Ureter (tissue), 1 donor: ENCODE results near the gene LUC7L. TPM values are rescaled to one million over a fixed set of nuclear protein-coding genes. Genes with fewer than 3 reads are reported as not detected.

Source experiments
- DNase-seq: peaks from one replicate; pipeline ENCODE4 v3.0.0-alpha.2; 2020; ENCODE audit warnings: low spot score
- total RNA-seq: library from RNA; stranded (reverse); gene quantifications from one replicate; pipeline ENCODE4 v1.2.4, GENCODE V29; 2023
- donor health status: DM: yes; HTN: yes; CAD: no.

The LUC7L gene
- total RNA-seq, 1 donor from 2014 or later = 85.3 TPM

- no peak for DNase-seq
These were observed 86.8 kb downstream of the LUC7L start for GRCh38 chr16:142405-142967.

GRCh38 chr16:140175-140857 lies 88.9 kb downstream of the LUC7L start:
- DNase-seq = no peak

Other genes with a start within 250 kb of the LUC7L start
- 14.9 TPM for gene POLR3K, start 175.8 kb downstream of the LUC7L start, total RNA-seq
- gene SNRNP25, start 175.6 kb downstream of the LUC7L start, total RNA-seq = 16.8 TPM
- 49.0 TPM for gene RHBDF1, start 156.8 kb downstream of the LUC7L start, total RNA-seq
- 38.2 TPM for gene MPG, start 151.2 kb downstream of the LUC7L start, total RNA-seq
- gene NPRL3, start 90.8 kb downstream of the LUC7L start, total RNA-seq = 42.5 TPM
- gene HBZ, start 76.8 kb downstream of the LUC7L start, total RNA-seq = not detected
- not detected for gene HBM, start 63.5 kb downstream of the LUC7L start, total RNA-seq
- gene HBA2, start 56.6 kb downstream of the LUC7L start, total RNA-seq = 88.0 TPM
- 82.1 TPM for gene HBA1, start 52.8 kb downstream of the LUC7L start, total RNA-seq
- gene HBQ1, start 49.0 kb downstream of the LUC7L start, total RNA-seq = not detected
- 89.4 TPM for gene FAM234A, start 5.4 kb upstream of the LUC7L start, total RNA-seq
- 4.5 TPM for gene RGS11, start 46.5 kb upstream of the LUC7L start, total RNA-seq
- gene ARHGDIG, start 51.1 kb upstream of the LUC7L start, total RNA-seq = not detected
- gene PDIA2, start 53.7 kb upstream of the LUC7L start, total RNA-seq = not detected
- 20.1 TPM for gene AXIN1, start 123.3 kb upstream of the LUC7L start, total RNA-seq
- 56.6 TPM for gene MRPL28, start 141.1 kb upstream of the LUC7L start, total RNA-seq
- gene PGAP6, start 152.5 kb upstream of the LUC7L start, total RNA-seq = 37.6 TPM
- 121 TPM for gene NME4, start 167.8 kb upstream of the LUC7L start, total RNA-seq
- gene DECR2, start 172.4 kb upstream of the LUC7L start, total RNA-seq = 17.5 TPM
- 42.0 TPM for gene RAB11FIP3, start 196.2 kb upstream of the LUC7L start, total RNA-seq